HG03066 (cell line): Measurements from ENCODE around the gene ZDHHC3.
"Not testable (repeated sequence)": the region's sequence is repeated elsewhere in the genome, so short reads cannot be mapped to it uniquely, and the experiment has no call there.

Source experiments
- ATAC-seq: cut with Tn5 transposase; IDR thresholded peaks from one replicate; pipeline ENCODE4 v1.9.1; 2021; ENCODE audit warnings: low read depth; ENCODE audit not compliant: unreplicated experiment

ZDHHC3 gene

GRCh38 chr3:44968447-44968858 lies 7.5 kb downstream of the ZDHHC3 start:
- ATAC-seq: no peak

- no peak for ATAC-seq
Observed at GRCh38 chr3:44966795-44967278, 9.1 kb downstream of the ZDHHC3 start.

DNA sequence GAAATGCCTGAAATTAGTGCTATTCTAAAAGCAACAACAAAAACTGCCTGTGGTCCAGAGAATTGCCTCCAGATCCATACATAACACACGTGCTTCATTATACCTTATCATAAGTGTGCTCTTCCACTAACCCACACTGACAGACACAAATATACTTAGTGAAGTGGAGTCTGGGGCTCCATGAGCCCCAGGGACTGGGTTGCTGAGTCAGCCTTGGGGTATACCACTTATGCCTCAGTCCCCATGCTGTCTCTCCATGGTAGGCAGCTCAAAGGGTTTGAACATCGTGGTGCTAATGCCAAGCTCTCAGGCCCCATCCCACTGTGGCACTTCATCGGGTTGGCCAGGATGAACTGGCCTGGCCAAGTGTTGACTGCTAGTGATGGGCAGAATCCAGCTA lies 10.8 kb downstream of the ZDHHC3 start:
- no peak for ATAC-seq

DNA sequence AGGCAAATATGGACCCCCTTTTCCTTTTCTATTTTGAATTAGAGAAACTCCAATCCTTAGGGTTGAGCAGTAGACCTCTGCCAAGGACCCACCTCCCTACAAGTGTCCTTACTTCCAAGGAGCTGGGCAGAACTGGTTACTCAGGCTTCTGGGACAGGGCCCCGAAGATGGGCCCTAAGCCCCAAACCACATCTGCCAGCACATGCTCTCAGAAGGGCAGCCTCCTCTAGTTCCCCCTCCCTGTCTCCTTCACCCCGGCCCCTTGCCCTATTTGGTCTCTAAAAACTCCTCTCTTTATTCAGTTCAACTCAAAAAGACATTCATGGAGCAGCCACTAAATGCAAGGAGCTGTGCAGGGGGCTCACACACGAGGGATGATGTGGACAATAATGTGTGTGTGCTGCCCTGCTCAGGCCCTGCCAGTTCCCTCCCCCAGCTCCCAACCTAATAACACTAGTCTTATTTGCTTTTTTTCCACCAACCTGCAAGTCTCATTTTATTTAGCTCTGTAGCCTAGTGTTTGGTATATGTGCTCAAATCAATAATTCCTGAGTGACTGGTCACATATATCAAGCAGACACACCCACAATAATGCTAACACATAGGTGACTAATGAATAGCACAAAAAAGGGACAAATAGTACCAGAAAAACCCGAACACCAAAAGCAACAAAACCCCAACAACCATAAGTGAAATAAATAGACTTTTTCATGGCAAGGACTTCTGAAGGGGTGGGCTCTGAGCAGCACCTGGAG lies 12.2 kb downstream of the ZDHHC3 start:
- ATAC-seq: no peak

- ATAC-seq: no peak
Observed at GRCh38 chr3:44962621-44963393, 13.2 kb downstream of the ZDHHC3 start.

DNA sequence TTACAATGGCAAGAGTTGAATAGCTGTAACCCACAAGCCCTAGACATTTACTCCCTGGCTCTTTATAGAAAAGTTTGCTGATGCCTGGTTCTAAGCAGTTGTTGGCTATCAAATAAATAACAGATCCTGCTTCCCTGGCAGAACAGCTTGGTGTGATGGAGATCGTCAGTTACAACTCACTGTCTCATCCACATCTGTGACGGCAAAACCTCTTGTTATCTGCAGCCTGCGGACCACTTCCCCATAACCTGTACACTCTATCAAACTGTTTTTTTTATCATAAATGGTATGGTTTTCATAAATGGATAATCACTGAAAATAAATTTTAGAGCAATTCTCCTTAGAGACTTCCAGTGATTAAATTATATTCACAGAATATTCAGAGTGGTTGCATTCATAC lies 14.1 kb downstream of the ZDHHC3 start:
- no peak for ATAC-seq

DNA sequence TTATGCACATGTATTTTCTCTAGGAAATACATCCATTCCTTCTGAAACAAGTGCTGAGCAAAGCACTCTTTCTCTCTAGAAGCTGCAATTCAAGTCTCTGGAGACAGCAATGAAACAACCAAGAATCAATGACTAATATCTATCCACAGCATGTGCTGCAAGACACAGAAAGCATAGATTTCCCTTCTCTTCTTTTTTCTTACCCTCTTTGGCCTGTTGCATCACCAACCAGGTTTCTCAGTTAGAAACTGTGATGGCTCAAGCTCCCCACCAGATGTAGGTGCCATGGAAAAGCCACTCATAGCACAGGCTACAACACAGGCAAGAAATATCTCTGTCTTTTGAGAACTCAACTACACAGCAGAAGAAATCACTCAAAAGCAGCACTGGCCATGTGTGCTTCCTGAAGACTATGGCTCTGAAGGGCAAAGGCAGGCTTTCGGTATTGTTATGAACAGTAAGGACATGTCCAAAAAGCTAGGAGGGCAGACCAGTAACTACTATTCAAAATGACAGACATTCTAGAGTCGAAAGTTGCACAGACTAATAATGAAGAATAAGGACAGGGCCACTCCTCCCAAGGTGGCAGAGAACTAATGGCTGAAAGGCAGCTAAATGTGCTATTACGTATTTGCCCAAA lies 15.5 kb downstream of the ZDHHC3 start:
- ATAC-seq: peak; percentile 46

- ATAC-seq: no peak
Observed at GRCh38 chr3:44958386-44958785, 17.6 kb downstream of the ZDHHC3 start.

- ATAC-seq: no peak
Observed at GRCh38 chr3:44957986-44958385, 18.0 kb downstream of the ZDHHC3 start.

GRCh38 chr3:44955917-44956316 lies 20.1 kb downstream of the ZDHHC3 start:
- no peak for ATAC-seq

DNA sequence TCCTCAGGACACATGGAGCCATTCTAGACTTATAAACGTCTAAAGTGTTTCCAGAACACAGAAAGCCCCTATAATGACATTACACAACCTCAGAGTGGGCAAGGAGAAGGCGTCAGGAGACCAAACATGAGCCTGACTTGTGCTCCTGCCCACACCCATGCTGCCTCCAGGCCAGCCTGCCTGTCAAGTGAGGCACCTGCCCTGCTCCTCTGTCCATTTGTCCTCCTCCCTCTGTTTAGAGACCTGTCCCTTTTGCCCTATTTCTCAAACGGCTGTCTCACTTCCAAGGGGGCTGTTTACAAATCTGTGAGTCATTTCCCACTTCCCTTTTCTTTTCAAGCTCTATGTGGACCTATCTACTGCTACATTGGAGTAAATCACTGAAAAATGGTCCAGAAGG lies 21.0 kb downstream of the ZDHHC3 start:
- peak; percentile 85 for ATAC-seq

DNA sequence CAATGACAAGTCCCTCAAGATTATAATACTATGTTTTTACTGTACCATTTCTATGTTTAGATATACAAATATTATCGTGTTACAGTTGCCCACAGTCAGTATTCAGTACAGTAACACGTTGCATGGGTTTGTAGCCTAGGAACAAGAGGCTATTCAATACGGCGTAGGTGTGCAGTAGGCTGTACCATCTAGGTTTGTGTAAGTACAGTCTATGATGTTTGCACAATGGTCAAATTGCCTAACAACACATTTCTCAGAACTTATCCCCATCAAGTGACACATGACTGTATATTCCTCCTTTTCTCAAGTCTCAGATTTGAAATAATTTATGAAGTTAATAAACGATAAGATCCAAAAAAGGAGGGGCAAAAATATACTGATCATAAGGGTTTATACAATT lies 21.7 kb downstream of the ZDHHC3 start:
- ATAC-seq: no peak

DNA sequence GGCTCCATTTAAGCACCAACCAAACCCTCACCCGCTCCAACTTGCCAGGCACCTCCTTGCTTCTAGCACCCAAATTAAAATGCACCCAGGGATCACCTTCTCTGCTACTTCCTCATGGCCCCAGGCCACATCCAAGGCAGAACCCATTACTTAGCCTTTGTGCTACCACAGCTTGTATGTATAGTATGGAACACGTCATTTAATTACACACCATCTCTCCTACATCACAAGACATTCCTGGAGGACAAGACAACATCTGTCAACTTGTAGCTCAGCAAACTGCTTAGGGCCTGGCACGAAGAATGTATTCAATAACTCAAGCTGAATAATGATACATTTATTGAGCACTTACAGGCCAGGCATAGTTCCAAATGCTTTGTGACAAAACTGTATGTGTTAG lies 23.3 kb downstream of the ZDHHC3 start:
- ATAC-seq: no peak

DNA sequence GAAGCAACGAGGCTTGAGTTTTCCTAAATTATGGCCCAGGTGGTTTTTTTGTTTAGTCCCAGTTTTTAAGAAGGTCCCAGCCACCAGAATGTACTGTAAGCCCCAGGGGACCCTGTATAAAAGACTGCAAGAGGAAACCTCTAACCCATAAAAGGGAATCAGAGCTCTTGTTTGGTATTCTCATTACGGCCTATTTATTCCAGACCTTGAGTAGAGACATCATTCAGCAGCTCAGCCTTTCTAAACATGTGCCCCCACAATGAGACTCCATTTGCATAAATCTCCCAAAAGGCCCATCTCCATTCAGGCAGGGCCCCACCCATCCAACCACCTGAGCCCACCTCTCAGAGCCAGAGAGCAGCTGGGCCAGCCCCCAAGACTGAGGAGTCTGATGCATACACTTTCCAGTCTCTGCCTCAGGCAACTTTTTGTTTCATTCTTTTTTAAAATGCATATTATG lies 25.7 kb downstream of the ZDHHC3 start:
- no peak for ATAC-seq

DNA sequence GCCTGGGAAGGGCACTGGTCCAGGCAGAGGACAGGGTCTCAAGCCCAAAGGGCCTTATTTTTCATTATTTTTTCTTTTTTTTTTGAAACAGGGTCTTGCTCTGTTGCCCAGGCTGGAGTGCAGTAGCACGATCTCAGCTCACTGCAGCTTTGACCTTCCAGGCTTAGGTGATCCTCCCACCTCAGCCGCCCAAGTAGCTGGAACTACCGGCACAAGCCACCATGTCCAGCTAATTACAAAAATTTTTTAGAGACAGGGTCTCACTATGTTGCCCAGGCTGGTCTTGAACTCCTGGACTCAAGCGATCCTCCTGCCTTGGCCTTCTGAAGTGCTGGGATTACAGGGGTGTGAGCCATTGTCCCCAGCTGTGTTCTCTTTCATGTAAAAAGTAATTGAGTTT lies 26.2 kb downstream of the ZDHHC3 start:
- not testable (repeated sequence) for ATAC-seq

- ATAC-seq: no peak
Observed at GRCh38 chr3:44948239-44948638, 27.7 kb downstream of the ZDHHC3 start.

DNA sequence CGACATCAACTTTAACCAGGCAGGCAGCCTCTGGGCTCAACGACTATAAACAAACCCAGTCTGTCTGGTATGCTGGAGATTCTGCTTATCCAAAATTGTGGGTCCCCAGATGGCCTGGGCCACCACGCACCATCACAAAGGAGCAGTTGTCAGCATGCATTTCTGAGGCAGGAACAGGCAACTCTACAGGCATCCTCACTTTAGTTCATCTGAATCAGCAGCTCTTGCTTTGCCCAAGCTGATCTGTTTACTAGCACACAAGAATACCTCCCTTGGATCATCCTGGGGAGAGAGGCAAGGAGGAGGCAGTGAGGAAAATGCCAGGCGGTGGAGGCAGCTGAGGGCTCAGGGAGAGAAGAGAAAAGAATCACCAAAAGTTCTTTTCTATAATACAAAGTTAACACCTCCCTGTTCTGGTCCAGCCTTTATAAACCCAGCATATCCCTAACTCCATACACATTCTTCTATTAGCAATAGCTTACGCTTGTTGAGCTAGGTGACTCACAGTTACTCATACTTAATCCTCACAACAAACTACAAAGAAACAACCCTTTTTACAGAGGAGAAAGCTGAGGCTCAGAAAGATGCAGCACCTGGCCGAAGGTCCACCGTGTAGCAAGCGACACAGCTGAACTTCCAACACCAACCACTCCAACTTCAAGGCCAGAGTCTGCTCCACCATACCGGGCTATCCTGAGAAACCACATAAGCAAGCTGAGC lies 33.6 kb downstream of the ZDHHC3 start:
- ATAC-seq: no peak

DNA sequence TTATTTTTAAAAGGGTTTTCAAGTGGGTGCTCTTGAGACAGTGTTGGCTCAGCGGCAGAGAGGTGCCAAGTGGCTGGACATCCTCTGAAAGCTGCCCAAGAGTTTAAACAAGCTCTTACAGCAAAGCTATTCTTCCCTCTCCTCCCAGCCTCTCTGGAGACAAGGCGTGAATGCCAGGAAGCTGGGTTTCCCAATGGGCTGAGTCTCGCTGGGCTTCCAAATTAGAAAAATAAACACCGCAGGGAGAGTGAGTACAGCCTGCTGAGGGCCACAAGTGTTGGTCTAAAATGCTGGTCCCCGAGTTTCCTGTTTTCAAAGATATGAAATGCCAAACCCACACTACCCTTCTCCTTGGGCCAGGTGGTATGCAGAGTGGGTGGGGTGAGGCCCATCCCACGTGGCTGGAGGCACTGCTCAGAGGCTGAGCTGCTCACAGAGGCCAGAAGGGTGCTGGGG lies 36.4 kb downstream of the ZDHHC3 start:
- ATAC-seq: no peak

- ATAC-seq: no peak
Observed at GRCh38 chr3:44932986-44933944, 42.7 kb downstream of the ZDHHC3 start.
